ENCODE measurements around the gene ATG7. TPM values are rescaled to one million over a fixed set of nuclear protein-coding genes. Genes with fewer than 3 reads are reported as not detected.
"Not testable (repeated sequence)": the region's sequence is repeated elsewhere in the genome, so short reads cannot be mapped to it uniquely, and the experiment has no call there.

The ATG7 gene
- total RNA-seq, 2 experiments from 2014 or later, result 26.9 to 35.1 TPM

DNA sequence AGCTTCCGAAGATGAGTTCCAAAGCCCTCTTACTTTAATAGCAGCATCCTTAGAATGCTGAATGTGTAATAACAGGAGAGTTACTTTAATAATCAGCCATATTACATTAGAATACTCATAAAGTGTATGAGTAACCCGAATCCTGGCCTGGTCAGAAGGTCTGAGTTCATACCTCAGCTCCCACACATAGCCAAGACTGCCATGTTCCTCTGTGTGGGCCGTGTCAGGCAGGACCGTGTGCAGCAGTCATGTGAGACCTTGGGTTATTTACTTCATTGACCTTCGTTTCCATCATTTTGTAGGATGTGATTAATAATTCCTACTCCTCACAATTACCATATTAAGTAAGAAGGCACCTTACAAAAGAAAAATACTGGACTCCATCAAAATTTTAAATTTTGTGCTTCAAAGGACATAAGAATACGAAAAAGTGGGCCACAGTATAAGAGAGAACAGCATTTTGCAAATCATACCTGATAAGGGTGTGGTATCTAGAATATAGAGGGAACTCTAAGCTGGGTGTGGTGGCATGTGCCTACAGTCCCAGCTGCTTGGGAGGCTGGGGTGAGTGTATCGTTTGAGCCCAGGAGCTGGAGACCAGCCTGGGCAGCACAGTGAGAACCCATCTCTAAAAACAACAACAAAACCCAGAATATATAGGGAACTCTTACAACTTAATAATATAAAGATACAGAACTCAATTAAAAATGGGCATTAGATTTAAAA lies 163.4 kb downstream of the ATG7 start:
- POLR2A ChIA-PET, result no interaction called here
- Mint-ChIP-seq H3K4me3 (no peak overlapping the region), H3K36me3 (ENCODE audit: low read depth) (no peaks in the 10 kb centered on the region), H3K4me1 (no peaks in the 10 kb centered on the region), H3K27ac (no peak overlapping the region), H3K9me3 (no peaks in the 10 kb centered on the region), H3K27me3 (no peaks in the 10 kb centered on the region)
- no peak for DNase-seq
- CTCF ChIA-PET, result no interaction called here

DNA sequence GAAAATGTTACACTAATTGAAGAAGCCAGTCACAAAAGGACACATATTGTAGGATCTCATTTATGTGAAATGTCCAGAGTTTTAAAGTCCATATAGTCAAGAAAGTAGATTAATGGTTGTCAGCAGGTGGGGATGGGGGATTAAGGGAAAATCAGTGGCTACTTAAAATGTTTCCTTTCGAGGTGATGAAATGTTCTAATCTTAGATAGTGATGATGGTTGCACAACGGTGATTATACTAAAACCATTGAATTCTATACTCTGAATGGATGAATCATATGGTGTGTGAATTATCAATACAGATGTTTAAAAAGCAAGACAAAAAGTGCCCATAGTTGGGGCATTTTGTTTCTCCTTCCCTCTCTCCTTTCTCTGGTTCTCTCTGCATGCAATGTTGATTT lies 164.6 kb downstream of the ATG7 start:
- POLR2A ChIA-PET, result no interaction called here
- H3K36me3 Mint-ChIP-seq (ENCODE audit: low read depth), result no peaks in the 10 kb centered on the region

DNA sequence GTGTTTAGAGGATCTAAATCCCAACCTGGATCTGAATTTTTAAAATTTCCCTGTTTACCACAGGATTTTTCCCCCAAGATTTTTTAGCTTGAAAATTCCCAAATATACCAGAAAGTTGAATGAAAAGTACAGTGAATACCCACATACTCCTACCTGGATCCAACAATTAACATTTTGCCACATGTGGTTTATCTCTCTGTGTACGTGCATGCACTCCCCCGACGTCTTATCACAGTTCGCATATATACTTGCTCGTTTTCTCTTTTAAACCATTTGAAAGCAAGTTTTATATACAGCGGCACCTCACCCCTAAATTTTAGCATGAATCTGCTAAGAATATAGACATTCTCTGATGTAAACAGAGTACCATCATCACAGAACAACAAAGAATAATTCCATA lies 165.3 kb downstream of the ATG7 start:
- ChIA-PET POLR2A (no interaction called here), CTCF (interaction anchor here (0.6 kb wide), 1 partner anchor 386 kb away, joined by 3 read pairs; no protein-coding TSS in a partner anchor)
- Mint-ChIP-seq H3K9me3 (no peaks in the 10 kb centered on the region), H3K4me3 (no peak overlapping the region), H3K27me3 (no peaks in the 10 kb centered on the region), H3K36me3 (ENCODE audit: low read depth) (no peaks in the 10 kb centered on the region), H3K27ac (no peak overlapping the region), H3K4me1 (no peaks in the 10 kb centered on the region)
- DNase-seq, result no peak

More for the DNA sequence above, 164.6 kb downstream of the ATG7 start:
- CTCF ChIA-PET, result no interaction called here
- Mint-ChIP-seq H3K9me3 (no peaks in the 10 kb centered on the region), H3K27ac (no peak overlapping the region), H3K4me1 (no peaks in the 10 kb centered on the region), H3K4me3 (no peak overlapping the region), H3K27me3 (no peaks in the 10 kb centered on the region)
- no peak for DNase-seq

DNA sequence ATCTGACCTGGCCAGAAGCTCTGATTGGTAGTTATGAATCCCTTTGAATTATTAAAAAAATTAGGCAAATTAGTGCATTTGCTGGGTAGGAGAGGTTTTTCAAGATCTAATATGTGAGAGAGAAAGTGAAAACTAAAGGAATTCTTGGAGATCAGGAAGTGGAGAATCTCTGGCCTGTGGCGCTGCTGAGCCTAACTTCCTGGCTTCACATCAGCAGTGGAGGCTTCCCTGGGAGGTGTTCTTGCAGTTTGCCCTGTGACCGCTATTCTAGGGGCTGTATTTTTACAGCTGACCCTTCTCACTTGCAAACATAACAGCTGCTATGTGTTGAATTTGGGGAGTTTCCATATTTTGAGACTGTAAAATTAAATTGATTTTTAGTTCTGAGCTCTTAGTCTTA lies 166.4 kb downstream of the ATG7 start:
- no peaks in the 10 kb centered on the region for H3K27me3 Mint-ChIP-seq
- no peak for DNase-seq
- ChIA-PET CTCF (no interaction called here), POLR2A (no interaction called here)
- no peak overlapping the region for H3K4me3 Mint-ChIP-seq
- H3K4me1 Mint-ChIP-seq, result no peaks in the 10 kb centered on the region
- peaks cover 3% of the 10 kb centered on the region for H3K36me3 Mint-ChIP-seq (ENCODE audit: low read depth)
- no peaks in the 10 kb centered on the region for H3K9me3 Mint-ChIP-seq
- H3K27ac Mint-ChIP-seq, result no peak overlapping the region

DNA sequence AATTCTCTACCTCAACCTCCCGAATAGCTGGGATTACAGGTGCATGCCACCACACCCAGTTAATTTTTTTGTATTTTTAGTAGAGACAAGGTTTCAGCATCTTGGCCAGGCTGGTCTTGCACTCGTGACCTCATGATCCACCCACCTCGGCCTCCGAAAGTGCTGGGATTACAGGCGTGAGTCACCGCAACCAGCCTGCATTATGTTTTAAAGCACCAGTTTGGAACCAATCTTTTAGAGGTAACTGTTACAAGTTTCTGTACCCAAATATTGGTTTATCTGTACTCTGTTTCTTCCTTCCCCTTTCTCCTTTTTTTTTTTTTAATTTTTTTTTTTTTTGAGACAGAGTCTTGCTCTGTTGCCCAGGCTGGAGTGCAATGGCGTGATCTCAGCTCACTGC lies 169.1 kb downstream of the ATG7 start:
- DNase-seq; H3K27ac Mint-ChIP-seq; H3K4me3 Mint-ChIP-seq; H3K4me1 Mint-ChIP-seq; H3K36me3 Mint-ChIP-seq (ENCODE audit: low read depth); POLR2A ChIA-PET; H3K9me3 Mint-ChIP-seq; CTCF ChIA-PET; H3K27me3 Mint-ChIP-seq: not testable (repeated sequence)

DNA sequence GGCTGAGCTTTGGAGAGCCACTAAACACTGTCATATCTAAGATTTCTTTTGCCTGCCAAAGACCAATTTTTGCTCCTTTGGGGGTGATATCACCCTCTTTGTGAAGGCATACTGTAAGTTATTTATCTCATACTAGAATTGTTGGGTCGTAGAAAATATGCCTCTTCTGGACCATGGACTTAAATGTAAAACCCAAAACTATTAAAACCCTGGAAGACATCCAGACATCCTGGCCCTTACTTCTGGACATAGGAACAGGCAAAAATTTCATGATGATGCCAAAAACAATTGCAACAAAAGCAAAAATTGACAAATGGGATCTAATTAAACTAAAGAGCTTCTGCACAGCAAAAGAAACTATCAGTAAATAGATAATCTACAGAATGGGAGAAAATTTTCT lies 172.2 kb downstream of the ATG7 start:
- Mint-ChIP-seq H3K9me3 (no peaks in the 10 kb centered on the region), H3K4me3 (no peak overlapping the region), H3K27me3 (no peaks in the 10 kb centered on the region), H3K36me3 (ENCODE audit: low read depth) (peaks cover 11% of the 10 kb centered on the region), H3K4me1 (no peaks in the 10 kb centered on the region), H3K27ac (no peak overlapping the region)
- ChIA-PET POLR2A (no interaction called here), CTCF (no interaction called here)
- DNase-seq, result no peak

DNA sequence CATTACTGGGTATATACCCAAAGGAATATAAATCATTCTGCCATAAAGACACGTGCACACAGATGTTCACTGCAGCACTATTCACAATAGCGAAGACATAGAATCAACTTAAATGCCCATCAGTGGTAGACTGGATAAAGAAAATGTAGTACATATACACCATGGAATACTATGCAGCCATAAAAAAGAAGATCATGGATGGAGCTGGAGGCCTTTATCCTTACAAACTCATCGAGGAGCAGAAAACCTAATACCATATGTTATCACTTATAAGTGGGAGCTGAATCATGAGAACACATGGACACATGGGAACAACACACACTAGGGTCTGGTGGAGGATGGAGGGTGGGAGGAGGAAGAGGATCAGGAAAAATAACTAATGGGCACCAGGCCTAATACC lies 173.0 kb downstream of the ATG7 start:
- H3K27me3 Mint-ChIP-seq, result not testable (repeated sequence)
- peaks cover 11% of the 10 kb centered on the region for H3K36me3 Mint-ChIP-seq (ENCODE audit: low read depth)

DNA sequence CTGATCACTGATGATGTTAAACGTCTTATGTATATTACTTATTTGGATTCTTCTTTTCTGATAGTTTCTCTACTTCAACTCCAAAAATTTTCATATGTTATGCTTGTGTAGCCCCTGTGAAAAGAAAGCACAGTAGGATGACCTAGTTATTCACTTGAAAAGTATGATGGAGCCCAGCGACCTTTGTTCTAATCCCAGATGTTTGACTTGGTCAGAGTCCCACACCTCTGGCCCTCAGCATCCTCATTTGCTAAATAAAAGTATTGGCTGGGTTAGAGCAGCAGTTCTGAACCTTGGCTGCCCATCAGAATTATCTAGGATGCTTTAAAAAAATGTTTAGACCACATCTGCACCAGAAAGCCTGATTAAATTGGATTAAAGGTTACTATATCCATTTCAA lies 173.7 kb downstream of the ATG7 start:
- DNase-seq, result no peak
- Mint-ChIP-seq H3K36me3 (ENCODE audit: low read depth) (peaks cover 11% of the 10 kb centered on the region), H3K27me3 (no peaks in the 10 kb centered on the region), H3K4me1 (no peaks in the 10 kb centered on the region), H3K4me3 (no peak overlapping the region), H3K9me3 (no peaks in the 10 kb centered on the region), H3K27ac (no peak overlapping the region)
- CTCF ChIA-PET, result no interaction called here
- POLR2A ChIA-PET, result no interaction called here

More for the DNA sequence above, 173.0 kb downstream of the ATG7 start:
- H3K27ac Mint-ChIP-seq, H3K9me3 Mint-ChIP-seq, H3K4me1 Mint-ChIP-seq, CTCF ChIA-PET, H3K4me3 Mint-ChIP-seq, DNase-seq, POLR2A ChIA-PET: not testable (repeated sequence)

DNA sequence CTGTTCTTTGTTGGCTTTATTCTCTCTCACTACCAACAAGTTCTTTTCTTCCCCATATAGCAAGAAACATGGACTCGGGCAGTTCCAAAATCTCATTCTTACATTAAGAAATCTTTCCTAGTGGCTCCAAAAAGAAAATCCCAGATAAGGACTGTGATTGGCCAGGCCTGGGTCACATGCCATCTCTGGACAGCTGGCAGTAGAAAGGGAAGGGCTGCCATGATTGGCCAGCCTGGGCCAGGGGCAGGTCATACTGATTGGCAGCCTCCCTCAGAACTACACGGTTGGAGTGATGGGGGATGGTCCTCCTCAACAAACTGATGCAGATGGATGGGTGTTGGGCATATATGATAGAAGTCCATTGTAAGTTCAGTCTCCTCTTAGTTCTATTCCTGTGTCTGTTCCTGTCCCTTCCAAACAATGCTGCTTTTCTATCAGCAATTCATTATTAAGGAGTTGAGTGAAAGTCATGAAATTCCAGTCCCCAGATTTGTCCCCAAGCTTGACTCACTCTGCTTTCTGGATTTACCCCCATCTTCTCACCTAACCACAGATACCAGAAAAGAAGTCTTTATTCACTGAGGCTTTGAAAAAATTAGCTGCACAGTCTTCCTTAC lies 175.5 kb downstream of the ATG7 start:
- DNase-seq, result no peak
- ChIA-PET CTCF (no interaction called here), POLR2A (no interaction called here)
- Mint-ChIP-seq H3K27me3 (no peaks in the 10 kb centered on the region), H3K27ac (no peak overlapping the region), H3K4me3 (no peak overlapping the region), H3K36me3 (ENCODE audit: low read depth) (peaks cover 11% of the 10 kb centered on the region), H3K4me1 (no peaks in the 10 kb centered on the region), H3K9me3 (no peaks in the 10 kb centered on the region)

DNA sequence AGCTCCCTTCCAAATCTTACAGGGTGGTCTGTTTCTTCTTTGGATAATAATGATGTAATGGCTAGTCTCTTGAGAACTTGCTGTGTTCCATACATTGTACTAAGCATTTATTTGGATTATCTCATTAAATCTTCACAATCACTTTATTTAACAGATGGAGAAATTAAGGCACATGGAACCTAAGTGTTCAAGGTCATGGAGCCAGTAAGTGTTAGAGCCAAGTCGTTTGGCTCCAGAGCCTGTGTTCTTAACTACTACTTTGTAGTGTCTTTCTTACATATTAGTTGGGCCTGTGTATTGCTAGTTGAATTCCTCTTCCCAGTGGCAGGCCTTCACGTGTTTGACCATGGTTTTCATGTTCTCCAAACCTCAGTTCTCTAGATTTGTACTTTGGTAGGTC lies 177.8 kb downstream of the ATG7 start:
- no peaks in the 10 kb centered on the region for H3K27me3 Mint-ChIP-seq
- H3K4me3 Mint-ChIP-seq, result no peak overlapping the region
- peaks cover 6% of the 10 kb centered on the region for H3K36me3 Mint-ChIP-seq (ENCODE audit: low read depth)
- no peak for DNase-seq
- ChIA-PET POLR2A (no interaction called here), CTCF (no interaction called here)
- H3K27ac Mint-ChIP-seq, result no peak overlapping the region
- no peaks in the 10 kb centered on the region for H3K4me1 Mint-ChIP-seq
- no peaks in the 10 kb centered on the region for H3K9me3 Mint-ChIP-seq

DNA sequence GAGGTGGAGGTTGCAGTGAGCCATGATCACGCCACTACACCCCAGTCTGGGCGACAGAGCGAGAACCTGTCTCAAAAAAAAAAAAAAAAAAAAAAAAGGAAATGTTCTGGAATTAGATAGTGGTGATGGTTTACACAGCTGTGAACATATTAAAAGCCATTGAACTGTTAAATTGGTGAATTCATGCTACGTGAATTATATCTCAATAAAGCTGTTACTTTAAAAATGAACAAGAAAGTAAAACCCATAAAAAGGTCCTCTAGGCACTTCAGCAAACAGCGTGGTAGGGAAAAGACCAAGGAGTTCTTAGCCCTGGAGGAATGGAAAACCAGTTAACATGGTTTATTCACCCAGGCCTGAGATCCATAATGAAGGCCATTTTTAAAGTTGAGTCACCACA lies 180.1 kb downstream of the ATG7 start:
- no peaks in the 10 kb centered on the region for H3K9me3 Mint-ChIP-seq
- ChIA-PET POLR2A (no interaction called here), CTCF (interaction anchor here (0.7 kb wide), 1 partner anchor 623 kb away, joined by 3 read pairs; no protein-coding TSS in a partner anchor)
- H3K36me3 Mint-ChIP-seq (ENCODE audit: low read depth), result no peaks in the 10 kb centered on the region
- H3K27me3 Mint-ChIP-seq, result no peaks in the 10 kb centered on the region
- H3K27ac Mint-ChIP-seq, result no peak overlapping the region
- H3K4me1 Mint-ChIP-seq, result no peaks in the 10 kb centered on the region
- DNase-seq, result no peak
- H3K4me3 Mint-ChIP-seq, result no peak overlapping the region

DNA sequence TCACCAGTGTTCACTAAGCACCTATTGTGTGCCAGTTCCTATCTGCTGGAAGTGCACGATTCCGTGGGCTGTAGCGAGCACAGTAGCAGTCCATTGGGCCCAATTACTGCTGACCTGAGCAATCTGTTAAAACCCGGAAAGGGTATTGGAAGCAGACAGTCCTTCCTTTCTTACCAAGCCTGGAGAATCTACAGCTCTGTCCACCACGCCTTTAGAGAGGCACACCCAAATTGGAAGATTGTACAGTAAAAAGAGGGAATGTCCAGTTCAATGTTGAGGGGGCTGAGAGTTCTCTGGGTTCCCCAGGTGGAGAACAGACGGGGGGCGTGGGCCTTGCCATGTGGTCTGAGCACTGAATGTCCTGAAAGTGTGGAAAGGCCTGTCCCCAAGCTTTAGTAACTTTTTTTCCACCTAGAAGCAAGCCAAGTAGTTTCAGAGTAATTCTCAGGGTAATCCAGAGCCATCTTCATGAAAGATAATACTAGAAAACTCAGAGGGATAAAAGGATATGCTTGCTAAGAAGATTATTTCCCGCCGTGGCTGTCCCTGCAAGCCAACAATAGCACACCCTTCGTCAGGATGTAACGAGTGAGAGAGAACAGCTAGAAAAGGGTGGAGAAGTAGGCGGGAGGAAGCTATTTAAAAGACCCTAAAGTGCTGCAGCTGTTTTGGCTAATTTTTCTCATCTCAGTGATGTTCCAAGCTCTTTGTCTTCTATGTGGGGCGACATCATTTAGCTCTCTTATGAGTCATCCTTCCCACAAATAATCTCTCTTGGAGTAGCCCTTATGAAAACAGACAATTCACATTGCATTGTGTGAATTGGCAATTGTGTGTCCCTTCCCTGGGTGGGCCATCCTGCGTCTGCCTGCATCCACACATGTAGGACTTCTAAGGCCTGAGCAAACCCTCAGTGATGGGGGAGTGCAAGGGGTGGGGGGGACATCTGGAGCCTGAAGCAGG lies 181.0 kb downstream of the ATG7 start:
- ChIA-PET POLR2A (no interaction called here), CTCF (interaction anchor here (0.5 to 1.0 kb wide), 3 partner anchors 198 to 656 kb away, joined by 3 to 4 read pairs (median 3); no protein-coding TSS in a partner anchor)
- no peaks in the 10 kb centered on the region for H3K9me3 Mint-ChIP-seq
- no peaks in the 10 kb centered on the region for H3K27me3 Mint-ChIP-seq
- no peak for DNase-seq
- no peak overlapping the region for H3K4me3 Mint-ChIP-seq
- H3K27ac Mint-ChIP-seq, result no peak overlapping the region
- H3K36me3 Mint-ChIP-seq (ENCODE audit: low read depth), result no peaks in the 10 kb centered on the region
- no peaks in the 10 kb centered on the region for H3K4me1 Mint-ChIP-seq

DNA sequence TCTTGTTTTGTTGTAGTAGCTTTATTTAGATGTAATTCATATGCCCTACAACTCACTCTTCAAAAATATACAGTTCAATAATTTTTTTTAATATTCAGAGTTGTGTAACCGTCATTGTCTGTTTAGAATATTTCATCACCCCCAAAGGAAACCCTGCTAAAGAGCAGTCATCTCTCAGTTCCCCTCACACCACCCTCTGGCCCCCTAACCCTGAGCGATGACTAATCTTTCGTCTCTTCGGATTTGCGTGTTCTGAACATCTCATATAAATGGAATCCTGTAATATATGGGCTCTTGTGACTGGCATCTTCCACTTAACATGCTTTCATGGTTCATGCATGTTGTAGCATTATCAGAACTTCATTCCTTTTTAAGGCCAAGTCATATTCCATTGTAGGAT lies 183.8 kb downstream of the ATG7 start:
- H3K36me3 Mint-ChIP-seq (ENCODE audit: low read depth), result no peaks in the 10 kb centered on the region
- no peaks in the 10 kb centered on the region for H3K27me3 Mint-ChIP-seq
- no peak overlapping the region for H3K27ac Mint-ChIP-seq
- no peaks in the 10 kb centered on the region for H3K4me1 Mint-ChIP-seq
- no peaks in the 10 kb centered on the region for H3K9me3 Mint-ChIP-seq
- ChIA-PET POLR2A (no interaction called here), CTCF (no interaction called here)
- H3K4me3 Mint-ChIP-seq, result no peak overlapping the region
- no peak for DNase-seq
